IgD-negative memory B cell (primary cell): ENCODE data around the gene MOXD1. TPM values are rescaled to one million over a fixed set of nuclear protein-coding genes. Genes with fewer than 3 reads are reported as not detected.
"Not testable (repeated sequence)": the region's sequence is repeated elsewhere in the genome, so short reads cannot be mapped to it uniquely, and the experiment has no call there.

Source experiments
- H3K27ac Mint-ChIP-seq, 3 donors: one replicate each; pipeline ENCODE4 v1.8.0; 2020 to 2022; ENCODE audit warnings: mild to moderate bottlenecking in 3 of 3, mixed read lengths in 3 of 3, moderate library complexity in 1 of 3
- H3K27me3 Mint-ChIP-seq: one replicate; pipeline ENCODE4 v1.8.0; 2021; ENCODE audit warnings: mixed read lengths
- H3K36me3 Mint-ChIP-seq: one replicate; pipeline ENCODE4 v1.8.0; 2020; ENCODE audit warnings: mild to moderate bottlenecking, mixed read lengths
- H3K4me1 Mint-ChIP-seq, 3 donors: one replicate each; pipeline ENCODE4 v1.8.0; 2020 to 2022; ENCODE audit warnings: mixed read lengths in 3 of 3, mild to moderate bottlenecking in 1 of 3
- H3K4me3 Mint-ChIP-seq, 4 donors: one replicate each; pipeline ENCODE4 v1.8.0; 2020 to 2022; ENCODE audit warnings: mild to moderate bottlenecking in 4 of 4, mixed read lengths in 4 of 4, moderate library complexity in 3 of 4
- H3K9me3 Mint-ChIP-seq, 3 donors: one replicate each; pipeline ENCODE4 v1.8.0; 2020 to 2021; ENCODE audit warnings: mixed read lengths in 3 of 3, mild to moderate bottlenecking in 1 of 3
- polyA plus RNA-seq: library from polyadenylated mRNA; unstranded; fragments of 300-500 nt; fragmentation: Illumina TruSeq; gene quantifications from one replicate; pipeline ENCODE4 v1.2.3, GENCODE V29; 2021

The MOXD1 gene
- polyA plus RNA-seq, 1 donor from 2014 or later: 9.0 TPM

DNA sequence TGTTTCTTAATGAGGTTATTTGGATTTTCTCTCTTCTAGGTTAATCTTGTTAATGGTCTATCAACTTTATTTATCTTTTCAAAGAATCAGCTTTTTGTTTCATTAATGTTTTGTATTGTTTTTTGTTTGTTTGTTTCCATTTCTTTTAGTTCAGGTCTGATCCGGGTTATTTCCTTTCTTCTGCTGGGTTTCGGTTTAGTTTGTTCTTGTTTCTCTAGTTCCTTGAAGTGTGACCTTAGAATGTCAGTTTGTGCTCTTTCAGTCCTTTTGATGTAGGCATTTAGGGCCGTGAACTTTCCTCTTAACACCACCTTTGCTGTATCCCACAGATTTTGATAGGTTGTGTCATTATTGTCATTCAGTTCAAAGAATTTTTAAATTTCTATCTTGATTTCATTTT, 49.3 kb downstream of the MOXD1 start:
- H3K27me3 Mint-ChIP-seq, H3K36me3 Mint-ChIP-seq, H3K9me3 Mint-ChIP-seq: not testable (repeated sequence)
- peak overlapping the region; percentile 21 to 84 (median 43) for H3K4me3 Mint-ChIP-seq
- peak overlapping the region; percentile 81 to 95 (median 84) for H3K27ac Mint-ChIP-seq
- peaks cover 44 to 58% (median 46%) of the 10 kb centered on the region in 3 donors for H3K4me1 Mint-ChIP-seq

- no peak overlapping the region for H3K4me3 Mint-ChIP-seq
- peaks cover 19 to 29% (median 23%) of the 10 kb centered on the region in 3 donors for H3K4me1 Mint-ChIP-seq
- peaks cover 6% of the 10 kb centered on the region for H3K36me3 Mint-ChIP-seq
- H3K9me3 Mint-ChIP-seq: peaks cover 0 to 11% (median 5%) of the 10 kb centered on the region in 3 donors
- no peaks in the 10 kb centered on the region for H3K27me3 Mint-ChIP-seq
- H3K27ac Mint-ChIP-seq: no peak overlapping the region
Observed at GRCh38 chr6:132348231-132348630, 53.0 kb downstream of the MOXD1 start.

DNA sequence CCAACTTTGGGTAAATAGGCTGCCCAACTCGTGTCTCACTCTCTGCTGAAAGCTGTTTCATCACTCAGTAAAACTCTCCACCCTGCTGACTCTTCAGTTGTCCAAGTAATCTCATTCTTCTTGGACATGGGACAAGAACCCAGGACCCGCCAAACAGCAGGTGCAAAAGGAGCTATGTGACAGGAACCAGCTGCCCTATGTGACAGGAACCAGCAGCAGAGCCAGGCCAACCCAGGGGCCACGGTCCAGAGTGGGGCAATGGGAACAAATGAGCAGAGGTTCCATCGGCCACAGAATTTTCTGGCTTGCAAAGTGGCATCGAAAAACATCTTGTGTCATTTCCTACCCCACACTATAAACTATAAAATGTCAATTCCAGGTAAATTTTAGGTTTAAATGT, 56.5 kb downstream of the MOXD1 start:
- Mint-ChIP-seq H3K4me1 (no peaks in the 10 kb centered on the region), H3K36me3 (peaks cover 6% of the 10 kb centered on the region), H3K9me3 (peaks cover 0 to 8% (median 5%) of the 10 kb centered on the region in 3 donors), H3K27ac (no peak overlapping the region), H3K4me3 (no peak overlapping the region), H3K27me3 (no peaks in the 10 kb centered on the region)

DNA sequence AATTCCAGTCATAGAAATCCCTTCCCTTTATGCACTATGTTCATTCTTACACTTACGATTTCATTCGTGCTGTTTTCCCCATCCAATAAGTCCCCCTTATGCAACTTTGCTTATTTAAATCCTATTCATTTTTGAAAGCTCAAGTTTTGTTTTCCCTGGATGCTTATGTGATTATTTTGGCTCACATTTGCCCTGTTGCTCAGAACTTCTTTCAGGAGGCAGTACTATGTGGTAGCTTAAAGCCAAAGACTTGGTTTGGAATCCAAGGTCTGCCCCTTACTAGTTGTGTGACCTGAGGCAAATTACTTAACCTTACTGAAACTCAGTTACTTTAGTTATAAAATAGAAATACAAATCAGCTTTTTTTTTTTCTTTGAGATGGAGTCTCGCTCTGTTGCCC, 59.6 kb downstream of the MOXD1 start:
- H3K27ac Mint-ChIP-seq: no peak overlapping the region
- peaks cover 0 to 8% (median 5%) of the 10 kb centered on the region in 3 donors for H3K9me3 Mint-ChIP-seq
- no peaks in the 10 kb centered on the region for H3K27me3 Mint-ChIP-seq
- H3K4me3 Mint-ChIP-seq: no peak overlapping the region
- peaks cover 0 to 2% (median 0%) of the 10 kb centered on the region in 3 donors for H3K4me1 Mint-ChIP-seq
- peaks cover 4% of the 10 kb centered on the region for H3K36me3 Mint-ChIP-seq

GRCh38 chr6:132334521-132334885, 66.8 kb downstream of the MOXD1 start:
- no peaks in the 10 kb centered on the region for H3K9me3 Mint-ChIP-seq
- no peak overlapping the region for H3K4me3 Mint-ChIP-seq
- H3K36me3 Mint-ChIP-seq: peaks cover 2% of the 10 kb centered on the region
- H3K27ac Mint-ChIP-seq: no peak overlapping the region
- peaks cover 5% of the 10 kb centered on the region for H3K27me3 Mint-ChIP-seq
- peaks cover 0 to 6% (median 2%) of the 10 kb centered on the region in 3 donors for H3K4me1 Mint-ChIP-seq

GRCh38 chr6:132333639-132334520, 67.4 kb downstream of the MOXD1 start:
- H3K4me1 Mint-ChIP-seq: peaks cover 0 to 9% (median 2%) of the 10 kb centered on the region in 3 donors

GRCh38 chr6:132330759-132331158, 70.5 kb downstream of the MOXD1 start:
- H3K4me3 Mint-ChIP-seq: no peak overlapping the region
- H3K9me3 Mint-ChIP-seq: no peaks in the 10 kb centered on the region
- H3K27me3 Mint-ChIP-seq: peaks cover 5% of the 10 kb centered on the region
- peaks cover 0 to 9% (median 4%) of the 10 kb centered on the region in 3 donors for H3K4me1 Mint-ChIP-seq
- peaks cover 2% of the 10 kb centered on the region for H3K36me3 Mint-ChIP-seq
- H3K27ac Mint-ChIP-seq: no peak overlapping the region

More at GRCh38 chr6:132333639-132334520, 67.4 kb downstream of the MOXD1 start:
- Mint-ChIP-seq H3K27me3 (peaks cover 5% of the 10 kb centered on the region), H3K27ac (no peak overlapping the region), H3K4me3 (no peak overlapping the region), H3K36me3 (peaks cover 2% of the 10 kb centered on the region), H3K9me3 (no peaks in the 10 kb centered on the region)

DNA sequence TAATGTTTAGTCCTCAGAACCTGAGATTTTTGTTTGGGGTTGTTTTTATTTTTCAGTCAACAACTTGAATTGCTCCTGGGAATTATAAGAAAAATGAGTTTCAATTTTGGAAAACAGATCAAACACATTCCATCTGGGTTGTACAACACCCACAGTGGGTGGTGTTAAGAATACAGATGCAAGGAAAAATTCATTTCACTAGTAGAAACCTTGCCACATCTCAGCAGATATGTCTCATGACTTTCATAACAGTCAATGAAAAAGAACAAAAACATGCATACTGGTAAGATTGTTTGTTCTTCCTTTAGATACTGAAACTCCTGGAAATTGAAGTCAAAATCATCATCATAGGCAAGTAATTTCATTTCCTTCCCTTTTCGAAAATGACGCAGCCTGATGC, 78.9 kb downstream of the MOXD1 start:
- Mint-ChIP-seq H3K4me1 (peaks cover 0 to 5% (median 0%) of the 10 kb centered on the region in 3 donors), H3K27me3 (no peaks in the 10 kb centered on the region)

GRCh38 chr6:132320007-132320406, 81.3 kb downstream of the MOXD1 start:
- Mint-ChIP-seq H3K36me3 (peaks cover 5% of the 10 kb centered on the region), H3K27ac (no peak overlapping the region), H3K27me3 (no peaks in the 10 kb centered on the region), H3K4me1 (peaks cover 0 to 4% (median 0%) of the 10 kb centered on the region in 3 donors), H3K4me3 (no peak overlapping the region), H3K9me3 (peaks cover 5 to 27% (median 13%) of the 10 kb centered on the region in 3 donors)

More for the DNA sequence above, 78.9 kb downstream of the MOXD1 start:
- Mint-ChIP-seq H3K27ac (no peak overlapping the region), H3K36me3 (peaks cover 2% of the 10 kb centered on the region), H3K9me3 (peaks cover 0 to 8% (median 0%) of the 10 kb centered on the region in 3 donors), H3K4me3 (no peak overlapping the region)

DNA sequence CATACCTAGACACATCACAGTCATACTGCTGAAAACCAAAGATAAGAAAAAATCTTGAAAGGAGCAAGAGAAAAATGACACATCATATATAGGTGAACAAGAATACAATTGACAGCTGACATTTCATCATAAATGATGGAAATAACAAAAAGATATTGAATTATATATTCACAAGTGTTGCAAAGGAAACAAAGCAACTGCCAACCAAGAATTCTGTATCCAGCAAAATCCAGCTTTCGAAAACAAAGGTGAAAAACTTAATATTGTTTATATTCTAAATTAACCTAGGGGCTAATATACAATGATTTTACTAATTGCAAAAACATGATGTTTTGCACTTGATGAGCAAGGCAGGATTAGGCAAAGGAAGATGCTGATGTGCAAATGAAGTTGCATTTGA, 84.3 kb downstream of the MOXD1 start:
- peaks cover 10 to 36% (median 14%) of the 10 kb centered on the region in 3 donors for H3K9me3 Mint-ChIP-seq
- H3K4me1 Mint-ChIP-seq: peaks cover 3 to 7% (median 6%) of the 10 kb centered on the region in 3 donors
- H3K36me3 Mint-ChIP-seq: peaks cover 3% of the 10 kb centered on the region
- H3K27ac Mint-ChIP-seq: peak overlapping the region in 1 of 3 donors; percentile 1
- no peak overlapping the region for H3K4me3 Mint-ChIP-seq
- no peaks in the 10 kb centered on the region for H3K27me3 Mint-ChIP-seq

- Mint-ChIP-seq H3K9me3 (peaks cover 10 to 44% (median 15%) of the 10 kb centered on the region in 3 donors), H3K4me3 (no peak overlapping the region), H3K4me1 (peaks cover 11 to 13% (median 12%) of the 10 kb centered on the region in 3 donors), H3K27me3 (no peaks in the 10 kb centered on the region), H3K36me3 (peaks cover 7% of the 10 kb centered on the region), H3K27ac (no peak overlapping the region)
Observed at GRCh38 chr6:132314432-132314831, 86.8 kb downstream of the MOXD1 start.

DNA sequence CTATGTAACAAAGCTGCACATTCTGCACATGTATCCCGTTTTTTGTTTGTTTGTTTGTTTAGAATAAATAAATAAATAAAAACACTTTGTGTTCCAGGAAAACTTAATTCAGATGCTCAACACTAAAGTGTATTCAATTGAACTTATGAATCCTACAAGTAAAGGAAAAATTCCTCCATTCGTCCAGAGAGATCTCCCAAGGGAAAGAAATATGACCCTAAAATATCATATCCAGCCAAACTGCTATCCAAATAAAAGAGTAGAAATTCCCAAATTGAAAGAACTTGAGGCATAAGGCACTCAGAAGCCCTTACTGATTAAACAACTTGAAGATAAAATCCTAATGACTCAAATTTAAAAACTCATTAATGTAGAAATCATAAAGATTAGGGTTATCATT, 90.4 kb downstream of the MOXD1 start:
- H3K4me3 Mint-ChIP-seq: no peak overlapping the region
- peaks cover 11 to 14% (median 12%) of the 10 kb centered on the region in 3 donors for H3K4me1 Mint-ChIP-seq
- H3K9me3 Mint-ChIP-seq: peaks cover 14 to 53% (median 29%) of the 10 kb centered on the region in 3 donors
- no peaks in the 10 kb centered on the region for H3K27me3 Mint-ChIP-seq
- H3K36me3 Mint-ChIP-seq: peaks cover 9% of the 10 kb centered on the region
- no peak overlapping the region for H3K27ac Mint-ChIP-seq

DNA sequence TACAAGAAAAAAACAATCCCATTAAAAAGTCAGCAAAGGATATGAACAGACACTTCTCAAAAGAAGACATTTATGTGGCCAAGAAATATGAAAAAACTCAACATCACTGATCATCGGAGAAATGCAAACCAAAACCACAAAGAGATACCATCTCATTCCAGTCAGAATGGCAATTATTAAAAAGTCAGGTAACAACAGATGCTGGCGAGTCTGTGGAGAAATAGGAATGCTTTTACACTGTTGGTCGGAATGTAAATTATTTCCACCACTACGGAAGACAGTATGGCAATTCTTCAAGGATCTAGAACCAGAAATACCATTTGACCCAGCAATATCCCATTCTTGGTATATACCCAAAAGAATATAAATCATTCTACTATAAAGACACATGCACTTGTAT, 91.1 kb downstream of the MOXD1 start:
- Mint-ChIP-seq H3K4me1 (peaks cover 11 to 14% (median 12%) of the 10 kb centered on the region in 3 donors), H3K9me3 (peaks cover 10 to 47% (median 25%) of the 10 kb centered on the region in 3 donors)
- not testable (repeated sequence) for H3K36me3 Mint-ChIP-seq, H3K27me3 Mint-ChIP-seq, H3K27ac Mint-ChIP-seq, H3K4me3 Mint-ChIP-seq

DNA sequence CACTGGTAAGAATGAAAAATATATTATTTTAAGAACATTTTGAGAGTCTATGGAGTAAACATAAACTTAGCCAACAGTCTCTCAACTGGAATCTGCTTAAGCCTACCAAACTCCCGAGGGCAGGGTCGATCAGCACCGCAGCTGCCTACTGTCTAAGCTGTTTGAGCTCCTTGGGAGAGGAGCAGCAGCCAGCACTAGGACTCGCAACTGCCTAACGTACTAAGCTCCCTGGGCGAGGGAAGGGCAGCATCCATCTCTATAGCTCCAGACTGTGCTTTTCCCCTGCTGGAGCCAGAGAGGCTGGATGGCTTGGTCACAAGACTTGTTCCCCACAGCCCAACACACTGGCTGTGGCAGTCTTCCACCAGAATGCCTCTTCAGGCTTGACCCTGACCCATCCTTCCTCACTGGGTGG, 96.4 kb downstream of the MOXD1 start:
- peaks cover 0 to 4% (median 0%) of the 10 kb centered on the region in 3 donors for H3K4me1 Mint-ChIP-seq
- H3K27me3 Mint-ChIP-seq: no peaks in the 10 kb centered on the region
- H3K4me3 Mint-ChIP-seq: no peak overlapping the region
- H3K36me3 Mint-ChIP-seq: peaks cover 7% of the 10 kb centered on the region
- H3K9me3 Mint-ChIP-seq: peaks cover 4 to 35% (median 23%) of the 10 kb centered on the region in 3 donors
- no peak overlapping the region for H3K27ac Mint-ChIP-seq

- H3K4me1 Mint-ChIP-seq: peaks cover 0 to 3% (median 0%) of the 10 kb centered on the region in 3 donors
- H3K27ac Mint-ChIP-seq: no peak overlapping the region
- H3K27me3 Mint-ChIP-seq: no peaks in the 10 kb centered on the region
- H3K4me3 Mint-ChIP-seq: no peak overlapping the region
- peaks cover 0 to 3% (median 0%) of the 10 kb centered on the region in 3 donors for H3K9me3 Mint-ChIP-seq
- H3K36me3 Mint-ChIP-seq: peaks cover 2% of the 10 kb centered on the region
Observed at GRCh38 chr6:132300323-132300949, 100.8 kb downstream of the MOXD1 start.
